AG10803 (cell line): ENCODE results near the gene CLDN5.

Experiments used
- DNase-seq: peaks from one replicate; pipeline ENCODE4 v3.0.0; 2010; ENCODE audit warnings: low read depth
- H3K4me3 ChIP-seq: 2 replicates; pipeline ENCODE4 v1.5.1; 2011; ENCODE audit warnings: mild to moderate bottlenecking, low read length, control low read depth
- CTCF ChIP-seq: conservative IDR thresholded peaks from 2 replicates; pipeline ENCODE4 v1.5.1; 2011; ENCODE audit warnings: mild to moderate bottlenecking, low read length, control low read depth, inconsistent platforms

CLDN5 gene

GRCh38 chr22:19520566-19521305 is 3.5 kb downstream of the CLDN5 start:
- DNase-seq = no peak
- H3K4me3 ChIP-seq = no peak overlapping the region
- no peak for TF ChIP-seq CTCF

GRCh38 chr22:19520007-19520406 is 4.2 kb downstream of the CLDN5 start:
- H3K4me3 ChIP-seq = no peak overlapping the region
- no peak for DNase-seq

GRCh38 chr22:19519041-19519926 is 4.9 kb downstream of the CLDN5 start:
- DNase-seq = no peak
- H3K4me3 ChIP-seq = no peak overlapping the region
- no peak for TF ChIP-seq CTCF

More at GRCh38 chr22:19520007-19520406, 4.2 kb downstream of the CLDN5 start:
- no peak for TF ChIP-seq CTCF

- TF ChIP-seq CTCF = no peak
- H3K4me3 ChIP-seq = no peak overlapping the region
- no peak for DNase-seq
These were observed 5.6 kb downstream of the CLDN5 start for GRCh38 chr22:19518635-19519034.

GRCh38 chr22:19517919-19518611 is 6.1 kb downstream of the CLDN5 start:
- H3K4me3 ChIP-seq = no peak overlapping the region
- no peak for DNase-seq
- no peak for TF ChIP-seq CTCF

- H3K4me3 ChIP-seq = no peak overlapping the region
- DNase-seq = no peak
- TF ChIP-seq CTCF = no peak
These were observed 7.1 kb downstream of the CLDN5 start for GRCh38 chr22:19517171-19517500.
